ENCODE data around the gene ZNF385B. TPM values are rescaled to one million over a fixed set of nuclear protein-coding genes. Genes with fewer than 3 reads are reported as not detected.

The ZNF385B gene
- total RNA-seq, 4 donors from 2014 or later: 1.6 to 7.4 (median 3.9) TPM; not detected in 1

DNA sequence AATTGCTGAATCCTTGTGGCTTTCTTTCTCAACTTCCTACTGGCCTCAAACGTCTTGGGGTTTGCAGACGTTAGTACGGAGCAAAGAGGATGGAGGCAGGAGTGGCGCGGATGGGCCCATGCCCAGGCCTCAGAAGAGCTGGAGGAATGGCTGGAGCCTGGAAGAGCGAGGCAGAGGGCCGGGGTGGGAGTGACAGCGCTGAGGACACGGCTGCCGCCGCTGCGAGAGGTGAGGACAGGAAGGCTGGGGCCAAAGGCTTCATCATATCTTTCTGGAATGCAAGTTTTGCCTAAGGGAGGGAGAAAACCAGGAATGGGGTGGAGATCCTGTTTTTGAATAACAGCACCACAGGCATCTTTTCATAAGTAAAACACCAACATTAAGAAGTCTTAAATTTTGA, 418.2 kb downstream of the ZNF385B start:
- Histone ChIP-seq H3K4me3 (no peak overlapping the region), H3K9me3 (no peaks in the 10 kb centered on the region), H3K4me1 (no peaks in the 10 kb centered on the region), H3K36me3 (no peaks in the 10 kb centered on the region), H3K27ac (no peak overlapping the region), H3K27me3 (no peaks in the 10 kb centered on the region)
- TF ChIP-seq, protein P1, sequence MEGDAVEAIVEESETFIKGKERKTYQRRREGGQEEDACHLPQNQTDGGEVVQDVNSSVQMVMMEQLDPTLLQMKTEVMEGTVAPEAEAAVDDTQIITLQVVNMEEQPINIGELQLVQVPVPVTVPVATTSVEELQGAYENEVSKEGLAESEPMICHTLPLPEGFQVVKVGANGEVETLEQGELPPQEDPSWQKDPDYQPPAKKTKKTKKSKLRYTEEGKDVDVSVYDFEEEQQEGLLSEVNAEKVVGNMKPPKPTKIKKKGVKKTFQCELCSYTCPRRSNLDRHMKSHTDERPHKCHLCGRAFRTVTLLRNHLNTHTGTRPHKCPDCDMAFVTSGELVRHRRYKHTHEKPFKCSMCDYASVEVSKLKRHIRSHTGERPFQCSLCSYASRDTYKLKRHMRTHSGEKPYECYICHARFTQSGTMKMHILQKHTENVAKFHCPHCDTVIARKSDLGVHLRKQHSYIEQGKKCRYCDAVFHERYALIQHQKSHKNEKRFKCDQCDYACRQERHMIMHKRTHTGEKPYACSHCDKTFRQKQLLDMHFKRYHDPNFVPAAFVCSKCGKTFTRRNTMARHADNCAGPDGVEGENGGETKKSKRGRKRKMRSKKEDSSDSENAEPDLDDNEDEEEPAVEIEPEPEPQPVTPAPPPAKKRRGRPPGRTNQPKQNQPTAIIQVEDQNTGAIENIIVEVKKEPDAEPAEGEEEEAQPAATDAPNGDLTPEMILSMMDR (IDR thresholded peaks at IDR 0.05): no peak
- TF ChIP-seq POLR2A (IDR thresholded peaks at IDR 0.05): no peak
- no peak for DNase-seq

DNA sequence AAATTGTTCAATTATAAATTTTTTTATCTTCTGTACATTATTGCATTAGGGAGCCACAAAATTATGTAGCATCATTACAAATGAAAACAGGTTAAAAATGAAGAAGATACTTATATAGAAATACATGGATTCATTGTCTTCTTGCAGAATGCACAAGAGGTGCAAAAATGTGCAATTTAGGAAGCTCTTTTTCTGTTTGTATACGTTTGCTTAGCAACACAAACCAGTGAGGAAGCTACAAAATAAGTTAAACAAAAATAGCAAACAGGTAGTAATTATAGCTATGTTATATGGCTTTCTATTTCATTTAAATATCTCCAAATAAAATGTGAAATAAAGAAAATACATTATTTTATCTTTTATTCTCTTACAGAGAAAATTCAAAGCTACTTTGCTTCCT, 419.2 kb downstream of the ZNF385B start:
- no peak overlapping the region for H3K4me3 ChIP-seq
- no peaks in the 10 kb centered on the region for H3K4me1 ChIP-seq
- no peak for DNase-seq
- no peaks in the 10 kb centered on the region for H3K27me3 ChIP-seq
- H3K9me3 ChIP-seq: no peaks in the 10 kb centered on the region
- no peaks in the 10 kb centered on the region for H3K36me3 ChIP-seq
- H3K27ac ChIP-seq: no peak overlapping the region
- TF ChIP-seq POLR2A (IDR thresholded peaks at IDR 0.05): no peak
- TF ChIP-seq, protein P1 (IDR thresholded peaks at IDR 0.05): no peak

DNA sequence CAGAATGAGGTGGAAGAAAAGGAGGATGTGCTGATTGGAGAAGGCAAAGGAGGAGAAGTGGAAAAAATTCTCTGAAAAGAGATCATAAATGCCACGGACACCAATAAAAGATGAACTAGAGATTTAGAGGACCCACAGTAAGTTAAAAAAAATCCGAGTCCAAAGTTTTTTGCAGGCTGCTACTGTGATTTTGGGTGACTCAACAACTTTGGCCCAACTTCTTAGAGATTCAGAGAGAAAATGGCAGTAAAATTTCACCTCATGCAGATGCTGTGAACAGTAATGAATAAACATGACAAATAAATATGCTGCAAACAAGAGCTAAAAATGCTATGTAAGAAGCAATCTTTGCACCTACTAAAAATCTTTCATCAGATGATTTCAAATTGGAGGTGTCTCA, 419.9 kb downstream of the ZNF385B start:
- no peaks in the 10 kb centered on the region for H3K4me1 ChIP-seq
- TF ChIP-seq, protein P1 (IDR thresholded peaks at IDR 0.05): no peak
- TF ChIP-seq POLR2A (IDR thresholded peaks at IDR 0.05): no peak
- no peak overlapping the region for H3K27ac ChIP-seq
- no peaks in the 10 kb centered on the region for H3K36me3 ChIP-seq
- H3K9me3 ChIP-seq: no peaks in the 10 kb centered on the region
- DNase-seq: no peak
- H3K4me3 ChIP-seq: no peak overlapping the region
- no peaks in the 10 kb centered on the region for H3K27me3 ChIP-seq

DNA sequence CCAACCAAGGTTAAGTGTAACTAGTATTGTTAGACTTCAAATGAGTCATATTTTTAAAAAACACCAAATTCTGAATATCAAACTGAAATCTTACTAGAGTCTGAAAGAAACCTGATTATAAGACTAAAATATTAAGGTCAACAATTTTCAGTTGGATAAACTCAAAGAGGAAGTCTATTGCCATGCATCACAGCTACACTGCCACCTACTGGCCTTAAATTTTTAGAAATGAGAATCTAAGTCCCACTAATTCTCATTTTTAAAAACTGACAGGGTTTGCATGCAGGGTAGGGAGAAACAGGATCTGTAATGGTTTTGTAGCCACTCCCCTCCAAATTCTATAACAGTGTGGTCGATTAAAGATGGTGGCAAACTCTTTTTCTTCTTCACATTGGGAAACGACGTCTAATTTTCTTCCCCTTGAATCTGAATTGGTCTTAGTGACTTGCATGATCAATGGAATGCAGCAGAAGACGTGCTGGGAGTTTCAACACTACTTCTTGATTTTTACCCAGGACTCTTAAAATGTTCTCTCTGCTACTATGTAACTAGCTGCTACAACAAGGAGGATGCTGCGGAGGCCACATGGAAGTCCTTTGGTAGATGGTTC, 420.7 kb downstream of the ZNF385B start:
- no peak for DNase-seq
- no peak for TF ChIP-seq POLR2A (IDR thresholded peaks at IDR 0.05)
- TF ChIP-seq, protein P1 (IDR thresholded peaks at IDR 0.05): peak in 4 of 6 experiments; percentile 58 to 63 (median 58)

DNA sequence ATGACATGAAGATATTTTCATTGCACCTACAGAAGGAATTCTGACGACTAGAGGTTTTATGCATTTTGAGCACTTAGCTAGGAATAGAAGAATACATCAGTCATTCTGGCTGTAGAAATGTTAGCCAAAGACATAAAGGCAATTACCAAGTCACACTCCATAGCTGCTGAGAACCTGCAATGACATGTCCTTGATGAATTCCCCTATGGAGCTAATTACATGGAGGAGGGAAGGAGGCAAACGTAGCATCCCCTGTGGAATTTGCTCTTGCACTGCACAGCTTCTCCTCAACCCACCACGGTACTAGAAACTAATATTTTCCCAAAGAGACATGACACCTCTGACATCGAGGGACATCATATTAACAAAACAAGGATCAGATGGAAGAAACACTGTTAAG, 422.8 kb downstream of the ZNF385B start:
- no peaks in the 10 kb centered on the region for H3K36me3 ChIP-seq
- no peak overlapping the region for H3K27ac ChIP-seq
- no peak for DNase-seq
- H3K4me1 ChIP-seq: no peaks in the 10 kb centered on the region
- H3K27me3 ChIP-seq: no peaks in the 10 kb centered on the region
- no peak overlapping the region for H3K4me3 ChIP-seq
- no peak for TF ChIP-seq POLR2A (IDR thresholded peaks at IDR 0.05)
- TF ChIP-seq, protein P1 (IDR thresholded peaks at IDR 0.05): no peak
- H3K9me3 ChIP-seq: no peaks in the 10 kb centered on the region

More for the DNA sequence above, 420.7 kb downstream of the ZNF385B start:
- Histone ChIP-seq H3K4me3 (no peak overlapping the region), H3K4me1 (no peaks in the 10 kb centered on the region), H3K9me3 (no peaks in the 10 kb centered on the region), H3K36me3 (no peaks in the 10 kb centered on the region), H3K27ac (no peak overlapping the region), H3K27me3 (no peaks in the 10 kb centered on the region)

DNA sequence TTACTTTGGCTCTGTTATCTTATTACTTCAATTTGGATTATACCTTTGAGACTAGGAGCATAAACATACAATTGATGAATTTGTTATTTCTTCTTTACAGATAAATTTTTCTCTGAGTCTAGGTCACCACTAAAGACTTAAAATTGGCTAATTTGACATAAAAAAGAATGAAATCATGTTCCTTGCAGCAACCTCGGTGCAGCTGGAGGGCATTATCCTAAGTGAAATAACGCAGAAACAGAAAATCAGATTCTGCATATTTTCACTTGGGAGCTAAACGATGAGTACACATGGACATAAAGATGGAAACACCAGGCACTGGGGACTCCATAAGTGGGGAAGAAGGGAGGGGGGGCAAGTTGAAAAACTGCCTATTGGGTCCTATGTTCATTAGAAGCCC, 424.0 kb downstream of the ZNF385B start:
- H3K27ac ChIP-seq: no peak overlapping the region
- H3K27me3 ChIP-seq: no peaks in the 10 kb centered on the region
- H3K36me3 ChIP-seq: no peaks in the 10 kb centered on the region
- H3K4me1 ChIP-seq: no peaks in the 10 kb centered on the region
- no peaks in the 10 kb centered on the region for H3K9me3 ChIP-seq
- DNase-seq: no peak
- no peak overlapping the region for H3K4me3 ChIP-seq
- TF ChIP-seq POLR2A (IDR thresholded peaks at IDR 0.05): no peak
- TF ChIP-seq, protein P1 (IDR thresholded peaks at IDR 0.05): no peak

Data from Peyer's patch (tissue), 4 donors.